Hematopoietic multipotent progenitor cell treated with erythropoietin and hydrocortisone succinate and interleukin-3 and kit ligand, for 6 days (in vitro differentiated cells): ENCODE measurements around the gene PNPO.
A peak's percentile ranks its signal among the peaks of the same experiment; 100 is the strongest.
"Not testable (repeated sequence)": the region's sequence is repeated elsewhere in the genome, so short reads cannot be mapped to it uniquely, and the experiment has no call there.

Experiments
- DNase-seq: peaks from one replicate; pipeline ENCODE4 v3.0.0-alpha.2; 2015

PNPO gene

DNA sequence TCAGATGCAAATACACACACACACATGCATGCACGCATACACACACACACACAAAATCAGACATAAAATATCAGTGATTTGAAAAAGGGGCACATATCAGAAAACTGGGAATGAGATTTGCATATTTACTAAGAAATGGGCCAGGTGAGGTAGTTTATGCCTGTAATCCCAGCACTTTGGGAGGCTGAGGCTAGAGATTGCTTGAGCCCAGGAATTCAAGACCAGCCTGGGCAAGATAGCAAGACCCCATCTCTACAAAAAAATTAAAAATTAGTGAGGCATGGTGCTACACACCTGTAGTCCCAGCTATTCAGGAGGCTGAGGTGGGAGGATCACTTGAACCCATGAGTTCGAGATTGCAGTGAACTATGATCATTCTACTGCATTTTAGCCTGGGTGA lies 22.4 kb upstream of the PNPO start:
- no peak for DNase-seq

DNA sequence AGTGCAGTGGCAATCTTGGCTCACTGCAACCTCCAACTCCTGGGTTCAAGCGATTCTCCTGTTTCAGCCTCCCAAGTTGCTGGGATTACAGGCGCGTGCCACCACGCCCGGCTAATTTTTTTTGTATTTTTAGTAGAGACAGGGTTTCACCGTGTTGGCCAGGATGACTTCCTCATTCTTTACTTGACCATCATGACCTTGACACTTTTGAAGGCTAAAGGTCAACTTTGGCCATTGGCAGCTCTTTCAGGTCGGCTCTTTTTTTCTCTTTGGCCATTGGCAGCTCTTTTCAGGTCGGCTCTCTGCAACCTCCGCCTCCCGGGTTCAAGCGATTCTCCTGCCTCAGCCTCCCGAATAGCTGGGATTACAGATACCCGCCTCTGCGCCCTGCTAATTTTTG lies 21.5 kb upstream of the PNPO start:
- not testable (repeated sequence) for DNase-seq

DNA sequence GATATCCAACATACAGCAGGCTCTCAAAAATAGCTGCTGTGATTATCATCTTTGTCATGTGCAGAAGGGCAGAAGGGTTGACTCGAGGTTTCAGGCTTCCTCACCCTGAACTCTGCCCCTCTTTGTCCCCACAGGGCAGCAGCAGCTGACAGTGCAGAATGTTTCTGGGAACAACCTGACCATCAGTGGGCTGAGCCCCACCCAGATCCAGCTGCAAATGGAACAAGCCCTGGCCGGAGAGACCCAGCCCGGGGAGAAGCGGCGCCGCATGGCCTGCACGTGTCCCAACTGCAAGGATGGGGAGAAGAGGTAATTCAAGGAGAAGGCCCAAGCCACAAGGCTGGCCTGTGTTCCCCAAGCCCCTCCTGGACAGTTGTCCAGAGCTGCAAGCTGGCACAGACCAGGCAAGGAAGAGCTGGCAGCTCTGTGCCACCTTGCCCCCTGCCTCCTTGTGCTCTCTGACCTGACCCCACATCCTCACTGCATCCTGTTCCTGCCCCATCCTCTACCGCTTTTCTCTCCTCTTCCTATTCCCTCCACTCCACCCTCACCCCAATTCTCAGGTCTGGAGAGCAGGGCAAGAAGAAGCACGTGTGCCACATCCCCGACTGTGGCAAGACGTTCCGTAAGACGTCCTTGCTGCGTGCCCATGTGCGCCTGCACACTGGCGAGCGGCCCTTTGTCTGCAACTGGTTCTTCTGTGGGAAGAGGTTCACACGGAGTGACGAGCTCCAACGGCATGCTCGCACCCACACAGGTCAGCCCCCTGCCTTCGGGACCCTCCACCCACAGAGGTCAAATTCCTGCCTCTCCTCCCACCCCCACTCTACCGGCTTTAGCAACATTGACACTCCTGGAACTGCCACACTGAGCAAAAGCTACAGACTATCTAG lies 16.3 kb upstream of the PNPO start:
- no peak for DNase-seq

DNA sequence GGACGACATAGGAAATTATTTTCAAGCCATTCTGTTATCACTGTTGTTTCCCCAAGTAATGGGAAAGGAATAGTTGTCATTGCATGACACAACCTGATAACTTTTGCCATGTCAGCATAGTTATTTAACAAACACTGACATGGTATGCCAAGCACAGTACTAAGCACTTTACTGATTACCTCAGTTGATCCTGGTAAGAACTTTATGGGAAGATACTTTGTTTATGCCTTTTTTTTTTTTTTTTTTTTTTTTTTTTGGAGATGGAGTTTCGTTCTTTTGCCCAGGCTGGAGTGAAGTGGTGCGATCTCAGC lies 15.7 kb upstream of the PNPO start:
- no peak for DNase-seq

DNA sequence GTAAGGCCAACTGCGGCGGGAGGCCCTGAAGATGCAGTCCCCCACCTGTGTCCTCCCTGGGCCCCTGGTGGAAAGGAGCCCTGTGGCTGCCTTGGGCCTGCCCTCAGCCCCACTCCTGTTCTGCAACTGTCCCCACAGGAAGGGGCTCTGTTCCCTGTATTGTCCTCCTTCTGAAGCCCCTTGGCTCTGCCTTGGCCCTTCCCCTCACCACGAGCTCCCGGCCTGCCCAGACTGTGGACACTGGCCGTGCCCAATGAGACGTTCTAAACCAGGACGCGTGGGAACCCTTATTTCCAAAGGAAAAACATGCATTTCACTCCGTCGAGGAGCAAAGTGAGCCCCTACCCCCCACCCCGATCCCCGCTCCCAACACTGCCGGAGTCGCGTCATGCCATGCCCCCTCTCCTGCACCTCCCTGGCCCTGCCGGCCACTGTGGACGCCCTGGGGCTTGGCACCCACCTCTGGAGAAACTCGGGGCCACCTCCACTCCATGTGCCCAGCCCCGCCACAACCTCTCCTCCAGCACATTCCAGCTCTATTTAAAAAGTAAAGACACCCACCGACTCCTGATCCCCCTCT lies 13.5 kb upstream of the PNPO start:
- DNase-seq = no peak

DNA sequence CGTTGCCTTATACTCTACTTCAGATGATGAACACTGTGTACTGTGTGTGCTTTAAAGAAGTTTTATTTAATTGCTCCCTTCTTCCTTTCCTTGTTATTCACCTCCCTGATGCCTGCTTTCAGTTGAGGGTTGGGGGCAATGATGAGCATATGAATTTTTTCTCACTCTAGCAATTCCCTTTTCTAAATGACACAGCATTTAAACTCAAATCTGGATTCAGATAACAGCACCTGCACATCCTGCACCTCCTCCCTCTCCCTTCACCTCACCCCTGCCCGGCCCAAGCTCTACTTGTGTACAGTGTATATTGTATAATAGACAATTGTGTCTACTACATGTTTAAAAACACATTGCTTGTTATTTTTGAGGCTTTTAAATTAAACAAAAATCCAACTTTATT lies 13.0 kb upstream of the PNPO start:
- no peak for DNase-seq

DNA sequence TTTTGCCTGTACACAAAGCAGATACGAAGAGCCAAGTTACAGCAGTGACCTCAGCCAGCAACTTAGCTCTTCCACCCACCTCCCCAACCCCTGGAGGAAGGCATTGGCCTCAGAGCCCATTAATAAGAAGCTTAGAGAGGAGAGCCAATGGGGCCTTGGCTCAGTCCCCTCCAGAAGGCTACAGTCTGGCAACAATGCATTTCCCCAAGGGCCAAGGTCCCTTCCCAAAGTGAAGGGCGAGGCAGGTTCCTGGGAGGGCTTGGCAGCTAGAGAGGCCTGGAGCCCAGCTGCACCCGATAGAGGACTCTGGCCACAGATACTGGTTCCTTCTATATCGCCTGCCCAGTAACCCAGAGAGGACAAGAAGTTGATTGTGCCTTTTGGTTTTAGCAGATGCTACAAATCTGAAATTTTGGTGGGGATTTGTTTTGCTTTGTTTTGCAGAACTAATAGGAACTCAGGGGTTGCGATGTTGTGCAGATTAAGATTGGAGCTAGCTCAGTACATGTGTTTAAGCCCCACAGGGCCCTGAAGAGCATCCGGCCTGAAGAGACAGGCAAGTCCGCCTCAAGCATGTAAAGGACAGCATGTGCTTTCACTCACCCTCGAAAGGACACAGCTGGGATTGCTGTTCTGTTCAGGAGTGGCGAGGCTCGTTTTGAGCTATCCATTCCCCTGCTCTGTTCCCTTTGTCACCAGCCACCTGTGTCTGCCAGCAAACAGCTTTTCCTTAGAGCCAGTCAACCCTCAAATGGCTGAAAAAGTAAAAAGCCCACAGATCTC lies 12.0 kb upstream of the PNPO start:
- DNase-seq = no peak

DNA sequence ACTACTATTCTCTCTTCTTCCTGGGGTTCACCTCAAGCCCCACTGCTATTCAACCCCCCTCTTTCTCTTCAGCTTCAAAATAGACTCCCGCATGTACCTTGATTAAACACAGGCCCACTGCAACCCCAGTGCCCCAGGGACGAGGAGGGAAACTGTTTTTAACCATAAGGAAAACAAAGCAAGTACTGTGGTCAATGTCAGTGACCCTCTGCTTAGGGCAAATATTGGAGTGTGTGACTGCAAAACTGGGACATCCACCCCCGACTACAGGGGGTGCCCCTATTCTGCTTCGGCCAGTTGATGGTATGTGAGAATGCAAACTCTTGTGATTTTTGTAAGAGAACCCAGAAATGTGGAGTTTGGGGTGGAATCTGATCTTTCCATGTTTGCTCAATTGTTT lies 9.5 kb upstream of the PNPO start:
- no peak for DNase-seq

DNA sequence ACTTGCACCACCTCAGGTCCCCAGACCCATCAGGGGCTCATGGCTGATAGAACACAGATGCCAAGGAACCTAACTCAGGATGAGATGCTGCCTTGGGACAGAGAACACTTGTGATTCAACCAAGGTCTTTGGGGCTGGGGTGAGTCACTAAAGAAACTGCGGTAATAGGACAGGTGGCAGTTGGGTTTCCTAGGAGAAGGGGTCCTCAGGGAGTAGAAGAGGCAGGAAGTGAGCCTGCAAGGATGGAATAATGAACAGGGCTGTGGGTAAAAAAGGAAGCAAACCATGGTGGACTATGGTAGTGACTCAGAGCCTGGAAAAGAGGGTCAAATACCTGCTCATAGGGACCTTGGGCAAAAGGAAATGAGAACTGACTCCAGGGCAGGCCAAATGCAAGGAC lies 6.5 kb upstream of the PNPO start:
- no peak for DNase-seq

DNA sequence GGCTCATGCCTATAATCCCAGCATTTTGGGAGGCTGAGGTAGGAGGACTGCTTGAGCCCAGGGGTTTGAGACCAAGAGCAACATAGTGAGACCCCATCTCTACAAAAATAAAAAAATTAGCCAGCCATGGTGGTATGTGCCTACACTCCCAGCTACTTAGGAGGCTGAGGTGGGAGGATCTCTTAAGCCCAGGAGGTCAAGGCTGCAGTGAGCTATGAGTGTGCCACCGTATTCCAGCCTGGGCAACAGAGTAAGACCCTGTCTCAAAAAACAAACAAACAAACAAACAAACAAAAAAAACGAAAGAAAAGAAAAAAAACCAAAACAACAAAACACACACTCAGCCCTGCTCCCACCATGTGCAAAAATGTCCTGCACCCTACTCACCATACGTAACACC lies 5.9 kb upstream of the PNPO start:
- DNase-seq = not testable (repeated sequence)

DNA sequence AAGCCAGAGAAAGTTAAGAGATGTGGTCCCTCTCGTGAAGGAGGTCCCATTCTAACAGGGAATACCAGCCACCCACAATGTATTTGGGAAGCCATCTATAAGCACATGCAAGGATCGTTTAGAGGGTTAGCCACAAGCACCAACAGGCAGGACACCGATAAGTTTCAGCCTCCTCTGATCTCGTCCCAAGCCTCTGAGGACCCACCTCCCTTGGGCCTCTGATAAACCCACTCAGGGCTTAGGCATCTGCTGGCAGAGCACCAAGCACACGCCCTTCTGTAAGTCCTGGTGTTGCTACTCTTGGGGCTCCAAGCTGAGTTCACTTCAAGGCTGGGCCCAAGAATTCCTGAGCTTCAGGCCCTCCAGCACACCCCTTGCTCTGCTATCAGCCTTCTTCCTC lies 5.4 kb upstream of the PNPO start:
- peak; percentile 99 for DNase-seq

DNA sequence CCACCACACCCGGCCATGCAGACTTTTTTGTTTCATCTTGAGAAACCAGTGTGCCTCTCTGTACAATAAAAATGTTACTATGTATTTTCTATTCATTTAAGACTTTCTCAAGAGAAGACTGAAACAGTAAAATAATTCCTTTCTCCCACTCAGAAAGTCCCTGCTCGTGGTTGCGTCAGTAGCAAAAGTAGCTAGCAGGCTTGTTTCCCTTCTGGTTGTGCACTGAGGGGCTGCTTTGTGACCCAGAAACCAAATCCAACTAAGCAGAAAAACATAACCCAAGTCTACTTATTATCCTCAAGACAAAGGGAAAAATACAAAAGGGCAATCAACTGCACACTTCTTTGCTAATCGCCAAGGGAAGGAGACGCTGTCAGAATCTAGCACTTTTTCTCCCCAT lies 3.4 kb upstream of the PNPO start:
- DNase-seq = no peak

DNA sequence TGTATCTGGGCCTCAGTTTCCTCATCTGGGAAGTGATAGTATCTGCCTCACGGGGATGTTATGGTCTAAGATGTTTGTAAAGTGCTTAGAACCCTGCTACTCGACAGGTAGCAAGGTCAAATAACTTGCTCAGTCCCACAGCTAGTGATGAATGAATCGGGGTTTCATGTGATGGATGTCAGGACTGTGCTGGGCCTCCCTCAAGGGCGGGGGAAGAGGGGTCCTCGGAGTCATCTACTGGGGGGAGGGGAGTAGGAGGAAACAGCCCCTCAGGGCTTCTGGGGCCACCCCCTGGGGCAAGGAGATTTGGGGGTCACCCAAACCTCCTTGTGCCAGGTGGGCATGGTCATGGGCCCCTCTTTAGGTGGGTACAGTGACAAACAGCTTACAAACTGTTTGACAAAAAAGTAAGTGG lies 732 bp downstream of the PNPO start:
- no peak for DNase-seq

DNA sequence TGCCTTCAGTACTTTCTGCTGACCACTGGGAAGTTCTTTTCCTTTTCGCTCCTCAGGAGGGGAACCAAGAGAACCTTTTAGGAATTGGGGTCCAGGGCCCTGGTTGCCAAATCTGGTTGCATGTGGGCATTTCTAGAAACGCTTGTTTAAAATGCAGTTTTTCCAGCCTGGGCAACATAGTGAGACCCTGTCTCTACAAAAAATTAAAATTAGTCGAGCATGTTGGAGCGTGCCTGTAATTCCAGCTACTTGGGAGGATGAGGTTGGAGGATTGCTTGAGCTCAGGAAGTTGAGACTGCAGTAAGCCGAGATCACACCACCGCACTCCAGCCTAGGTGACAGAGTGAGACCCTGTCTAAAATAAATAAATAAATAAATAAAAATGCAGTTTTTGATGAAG lies 1.2 kb downstream of the PNPO start:
- DNase-seq = no peak

DNA sequence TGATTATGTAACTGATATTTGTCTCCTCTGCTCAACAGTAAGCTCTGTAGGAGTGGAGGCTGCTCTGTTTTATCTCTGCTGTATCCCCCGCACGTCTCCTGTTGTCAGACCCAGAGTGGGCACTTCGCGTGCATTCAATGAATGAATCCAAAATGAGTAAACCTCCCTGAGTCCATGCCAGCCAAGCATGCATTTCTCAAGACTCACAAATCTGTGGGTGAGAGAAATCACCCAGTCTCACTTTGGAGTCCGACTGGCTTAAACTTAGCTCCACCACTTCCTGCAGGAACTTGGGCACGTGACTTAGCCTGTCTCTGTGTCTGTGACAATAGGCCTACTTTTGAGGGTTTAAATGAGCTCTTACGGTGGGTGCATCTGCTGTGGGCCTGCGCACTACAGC lies 3.7 kb downstream of the PNPO start:
- DNase-seq = no peak

DNA sequence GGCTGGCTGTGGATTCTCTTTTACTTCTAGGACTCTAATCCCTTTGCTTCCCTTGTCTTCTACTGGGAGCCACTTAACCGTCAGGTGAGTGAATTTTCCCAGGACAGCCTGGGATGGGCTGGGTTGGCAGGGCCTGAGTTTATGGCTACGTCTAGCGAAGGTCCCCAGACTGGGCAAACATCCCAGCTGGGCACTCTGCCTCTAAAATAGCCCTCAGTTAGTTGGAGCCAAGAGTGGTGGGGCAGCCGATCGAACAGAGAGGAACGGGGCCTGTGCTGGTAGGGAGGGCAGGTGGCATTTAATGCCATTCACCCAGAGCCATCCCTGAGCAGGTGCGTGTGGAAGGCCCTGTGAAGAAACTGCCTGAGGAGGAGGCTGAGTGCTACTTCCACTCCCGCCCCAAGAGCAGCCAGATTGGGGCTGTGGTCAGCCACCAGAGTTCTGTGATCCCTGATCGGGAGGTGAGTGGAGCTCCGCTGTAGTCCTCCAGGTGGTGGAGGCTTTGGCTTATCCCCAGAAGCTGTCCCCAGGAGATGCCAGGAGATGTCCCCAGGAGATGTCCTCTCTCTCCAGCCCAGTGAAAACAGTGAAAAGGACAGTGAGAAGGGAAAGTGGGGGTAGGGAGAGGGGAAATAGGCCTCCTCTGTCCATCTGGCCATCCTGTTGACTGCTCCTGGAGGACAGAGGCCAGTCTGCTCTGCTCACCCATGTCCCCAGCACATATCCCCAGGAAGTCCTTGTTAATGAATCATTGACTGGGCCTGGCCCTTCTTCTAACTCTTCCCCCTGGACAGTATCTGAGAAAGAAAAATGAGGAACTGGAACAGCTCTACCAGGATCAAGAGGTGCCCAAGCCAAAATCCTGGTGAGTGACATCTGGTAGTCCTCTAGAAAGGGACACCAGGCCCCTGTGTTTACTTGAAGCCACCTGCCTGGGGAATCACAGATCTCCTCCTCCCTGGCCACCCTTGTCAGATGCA lies 4.4 kb downstream of the PNPO start:
- DNase-seq = no peak

DNA sequence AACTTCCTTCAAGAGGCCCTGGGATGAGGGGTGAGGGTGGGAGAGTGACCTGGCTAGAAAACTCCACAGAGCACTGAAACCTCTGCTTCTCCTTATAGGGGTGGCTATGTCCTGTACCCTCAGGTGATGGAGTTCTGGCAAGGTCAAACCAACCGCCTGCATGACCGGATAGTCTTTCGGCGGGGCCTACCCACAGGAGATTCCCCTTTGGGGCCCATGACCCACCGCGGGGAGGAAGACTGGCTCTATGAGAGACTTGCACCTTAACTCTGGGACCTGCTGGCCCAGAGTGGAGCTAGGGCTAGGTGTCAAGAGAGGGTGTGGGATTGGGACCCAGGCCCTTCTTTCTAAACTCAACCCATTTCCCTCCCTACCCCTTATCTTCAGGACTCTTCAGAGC lies 5.1 kb downstream of the PNPO start:
- no peak for DNase-seq

DNA sequence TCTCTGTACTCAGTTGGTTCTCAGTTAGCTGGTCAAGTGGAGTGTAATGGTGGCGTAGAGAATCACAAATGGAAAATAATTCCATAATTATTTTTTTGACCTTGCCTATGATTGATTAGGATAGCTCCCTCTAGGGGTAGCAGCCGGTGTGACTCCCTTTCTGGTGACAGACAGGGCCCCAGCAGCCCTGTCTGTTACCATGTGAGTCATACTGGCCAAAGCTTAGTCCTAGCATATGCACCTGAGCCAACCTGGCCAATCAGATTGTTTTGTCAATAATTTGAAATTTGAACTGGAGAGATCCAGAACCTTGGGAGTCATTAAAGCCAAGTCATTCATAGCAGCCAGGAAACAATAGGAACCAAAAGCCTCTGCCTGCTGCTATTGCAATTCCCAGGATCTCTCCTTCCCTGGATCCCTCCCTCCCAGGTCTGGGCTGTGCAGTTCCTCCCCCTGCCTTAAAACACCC lies 5.6 kb downstream of the PNPO start:
- DNase-seq = peak; percentile 93

DNA sequence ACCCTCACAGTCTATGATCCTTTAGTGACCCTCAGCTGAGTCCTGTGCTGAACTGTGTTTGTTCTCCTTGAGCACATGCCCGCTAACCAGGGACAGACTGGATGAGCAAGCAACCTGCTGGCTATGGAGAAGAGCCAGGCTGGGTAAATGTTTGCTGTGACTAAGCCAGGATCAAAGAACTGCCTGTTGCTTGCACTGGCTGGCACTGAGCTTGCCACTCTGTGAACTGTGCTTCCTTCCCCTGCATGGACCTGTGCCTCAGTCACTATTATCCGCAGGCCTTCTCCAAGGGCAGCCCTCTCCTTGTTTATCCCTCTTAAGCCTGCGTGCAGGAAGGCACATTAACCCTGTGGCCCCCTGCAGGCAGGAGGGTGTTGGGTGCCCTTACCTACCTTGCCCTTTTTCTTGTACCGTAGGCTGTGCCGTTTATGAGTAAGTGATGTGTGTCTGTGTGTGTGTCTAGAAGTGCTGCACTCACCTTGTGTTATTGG lies 7.4 kb downstream of the PNPO start:
- DNase-seq = no peak

DNA sequence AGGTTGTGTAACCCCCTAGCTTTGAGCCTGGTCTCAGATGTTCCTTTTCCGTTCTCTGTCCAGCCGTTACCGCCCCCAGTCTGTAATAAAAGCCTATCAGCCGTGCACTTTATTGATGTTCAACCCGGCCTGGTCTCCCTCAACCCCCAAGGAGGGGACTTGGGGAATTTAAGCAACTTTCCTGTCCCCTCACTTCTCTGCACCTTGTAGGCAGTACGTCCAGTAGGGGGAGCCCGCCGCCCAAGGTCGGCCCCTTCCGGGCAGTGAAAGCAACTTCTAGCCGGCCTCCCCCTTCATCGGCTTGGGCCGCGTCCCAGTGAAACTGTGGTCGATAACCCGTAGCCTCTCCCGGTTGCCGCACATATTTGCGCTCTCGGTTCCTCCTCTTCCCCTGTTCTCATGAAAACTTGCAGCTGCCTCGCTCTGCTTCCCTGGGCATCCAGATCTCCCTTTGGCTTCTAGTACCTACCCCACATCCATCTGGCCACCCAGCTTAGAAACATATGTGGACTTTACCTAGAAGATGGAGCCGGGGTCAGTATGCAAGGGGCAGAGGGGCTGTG lies 7.9 kb downstream of the PNPO start:
- DNase-seq = peak; percentile 93

DNA sequence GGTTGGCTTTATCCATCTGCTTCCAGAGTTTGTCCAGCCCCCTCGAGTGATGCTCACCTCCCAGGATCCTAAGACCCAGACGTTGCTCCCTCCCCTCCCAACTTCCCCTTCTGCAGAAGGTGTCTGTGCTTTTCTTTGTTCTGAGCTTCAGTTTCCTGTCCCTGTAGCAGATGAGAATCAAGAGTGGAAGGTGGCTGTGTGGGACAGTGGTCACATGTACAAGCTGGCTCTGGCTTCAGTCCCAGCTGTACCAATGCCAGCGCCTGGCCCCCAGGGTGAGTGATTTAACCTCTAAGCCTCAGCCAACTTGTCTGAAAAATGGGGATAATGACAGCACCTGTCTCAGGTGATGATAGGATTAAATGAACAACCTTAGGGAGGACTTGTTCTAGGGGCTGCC lies 8.6 kb downstream of the PNPO start:
- DNase-seq = no peak

DNA sequence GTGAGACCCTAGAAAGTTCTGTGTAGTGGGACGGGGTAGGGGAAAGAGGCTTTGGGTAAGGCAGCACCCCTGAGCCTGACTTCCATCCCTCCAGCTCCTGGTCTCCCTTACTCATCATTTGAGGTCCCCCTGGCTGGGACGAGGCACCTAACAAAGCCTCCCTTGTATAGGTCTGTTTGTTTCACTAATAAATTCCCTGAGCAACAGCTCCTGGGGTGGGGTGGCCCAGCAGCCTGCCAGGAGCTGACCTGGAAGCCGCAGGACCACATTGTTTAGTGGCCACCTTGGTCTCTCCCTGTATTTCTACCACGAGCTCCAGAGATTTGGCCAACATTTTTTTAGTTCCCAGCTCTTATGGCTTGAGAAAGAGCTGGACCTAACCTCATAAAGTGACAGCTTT lies 9.1 kb downstream of the PNPO start:
- DNase-seq = no peak
